Suprapubic skin (tissue), 4 donors: ENCODE data around the gene CPEB3.

ENCODE experiments used
- EP300 ChIP-seq: sonication (generic); formaldehyde crosslinking; IDR thresholded peaks from one replicate; pipeline ENCODE4 v1.6.1; 2017; ENCODE audit warnings: antibody characterized with exemption
- POLR2A ChIP-seq, 2 donors: fragments of 450-650 bp; IDR thresholded peaks; one replicate each; pipeline ENCODE4 v1.6.1; 2017; ENCODE audit warnings: antibody characterized with exemption in 2 of 2, mild to moderate bottlenecking in 2 of 2, moderate library complexity in 2 of 2
- POLR2AphosphoS5 ChIP-seq, 3 donors: sonication (generic); formaldehyde crosslinking; IDR thresholded peaks; one replicate each; pipeline ENCODE4 v1.6.1; 2017; ENCODE audit warnings: antibody characterized with exemption in 3 of 3
- TF ChIP-seq, protein P1 (sequence below), 2 donors: fragments of 200-600 bp in 1 of 2; fragments of 450-650 bp in 1 of 2; sonication (generic) in 1 of 2; IDR thresholded peaks; one replicate each; pipeline ENCODE4 v1.5.1; 2016 to 2019; ENCODE audit warnings: antibody characterized with exemption in 2 of 2, mild to moderate bottlenecking in 1 of 2, moderate library complexity in 1 of 2

DNA sequence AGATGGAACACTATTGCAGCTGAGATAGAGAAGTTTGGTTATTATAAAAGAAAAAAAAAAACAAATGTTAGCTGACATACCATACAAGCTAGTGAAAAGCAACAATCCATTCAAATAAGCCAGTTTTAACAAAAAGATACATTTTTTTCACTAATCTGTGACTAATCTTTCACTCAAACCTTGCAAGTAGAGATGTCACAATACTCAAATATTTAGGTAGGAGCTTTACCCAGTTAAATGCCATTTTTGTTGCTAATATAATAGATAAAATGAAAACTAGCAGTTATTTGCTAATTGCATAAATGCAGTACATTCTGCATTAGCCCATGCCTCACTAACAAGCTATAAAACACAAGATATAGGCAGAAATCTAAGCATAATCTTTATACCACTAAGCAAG lies 243.7 kb downstream of the CPEB3 start:
- no peak for TF ChIP-seq POLR2A (IDR thresholded peaks at IDR 0.05)
- TF ChIP-seq POLR2AphosphoS5 (IDR thresholded peaks at IDR 0.05) = no peak
- TF ChIP-seq, protein P1, sequence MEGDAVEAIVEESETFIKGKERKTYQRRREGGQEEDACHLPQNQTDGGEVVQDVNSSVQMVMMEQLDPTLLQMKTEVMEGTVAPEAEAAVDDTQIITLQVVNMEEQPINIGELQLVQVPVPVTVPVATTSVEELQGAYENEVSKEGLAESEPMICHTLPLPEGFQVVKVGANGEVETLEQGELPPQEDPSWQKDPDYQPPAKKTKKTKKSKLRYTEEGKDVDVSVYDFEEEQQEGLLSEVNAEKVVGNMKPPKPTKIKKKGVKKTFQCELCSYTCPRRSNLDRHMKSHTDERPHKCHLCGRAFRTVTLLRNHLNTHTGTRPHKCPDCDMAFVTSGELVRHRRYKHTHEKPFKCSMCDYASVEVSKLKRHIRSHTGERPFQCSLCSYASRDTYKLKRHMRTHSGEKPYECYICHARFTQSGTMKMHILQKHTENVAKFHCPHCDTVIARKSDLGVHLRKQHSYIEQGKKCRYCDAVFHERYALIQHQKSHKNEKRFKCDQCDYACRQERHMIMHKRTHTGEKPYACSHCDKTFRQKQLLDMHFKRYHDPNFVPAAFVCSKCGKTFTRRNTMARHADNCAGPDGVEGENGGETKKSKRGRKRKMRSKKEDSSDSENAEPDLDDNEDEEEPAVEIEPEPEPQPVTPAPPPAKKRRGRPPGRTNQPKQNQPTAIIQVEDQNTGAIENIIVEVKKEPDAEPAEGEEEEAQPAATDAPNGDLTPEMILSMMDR (IDR thresholded peaks at IDR 0.05) = no peak
- TF ChIP-seq EP300 = no peak
